HG03439 (cell line): Measurements from ENCODE around the gene MYL11.

Experiments
- ATAC-seq: cut with Tn5 transposase; IDR thresholded peaks from one replicate; pipeline ENCODE4 v1.9.1; 2021; ENCODE audit warnings: mild to moderate bottlenecking, moderate library complexity; ENCODE audit not compliant: unreplicated experiment

The MYL11 gene

GRCh38 chr16:30353438-30354129, 21.0 kb upstream of the MYL11 start:
- no peak for ATAC-seq

GRCh38 chr16:30354423-30355143, 20.0 kb upstream of the MYL11 start:
- ATAC-seq, result peak; percentile 21

GRCh38 chr16:30355144-30355953, 19.3 kb upstream of the MYL11 start, which contains the start of gene CD2BP2:
TSS of gene CD2BP2 (minus strand) at chr16:30355308. CDS start at chr16:30354681, 627 bp downstream.
- peak; percentile 53 for ATAC-seq

- ATAC-seq, result no peak
These were observed 18.7 kb upstream of the MYL11 start for GRCh38 chr16:30355954-30356308.

- no peak for ATAC-seq
These were observed 18.1 kb upstream of the MYL11 start for GRCh38 chr16:30356401-30357084.

GRCh38 chr16:30357085-30357714, 17.4 kb upstream of the MYL11 start:
- no peak for ATAC-seq

GRCh38 chr16:30357715-30358576, 16.7 kb upstream of the MYL11 start:
- ATAC-seq, result no peak

GRCh38 chr16:30358577-30358936, 16.0 kb upstream of the MYL11 start:
- ATAC-seq, result no peak

- no peak for ATAC-seq
These were observed 15.4 kb upstream of the MYL11 start for GRCh38 chr16:30358990-30359870.

GRCh38 chr16:30359871-30360170, 14.8 kb upstream of the MYL11 start:
- no peak for ATAC-seq

GRCh38 chr16:30361180-30361579, 13.4 kb upstream of the MYL11 start:
- ATAC-seq, result no peak

GRCh38 chr16:30365200-30365599, 9.4 kb upstream of the MYL11 start:
- no peak for ATAC-seq

GRCh38 chr16:30366511-30366910, 8.1 kb upstream of the MYL11 start:
- ATAC-seq, result no peak

GRCh38 chr16:30367349-30368009, 7.1 kb upstream of the MYL11 start:
- no peak for ATAC-seq

- no peak for ATAC-seq
These were observed 6.3 kb upstream of the MYL11 start for GRCh38 chr16:30368122-30368791.

GRCh38 chr16:30368792-30369090, 5.9 kb upstream of the MYL11 start:
- ATAC-seq, result no peak

- no peak for ATAC-seq
These were observed 5.3 kb upstream of the MYL11 start for GRCh38 chr16:30369091-30369937.
